Breast epithelium (tissue), 3 donors: ENCODE measurements around the gene SYNE1.

Experiments used
- CTCF ChIP-seq, 3 donors: fragments of 450-650 bp; IDR thresholded peaks; one replicate each; pipeline ENCODE4 v1.5.1; 2016 to 2017; ENCODE audit warnings: antibody characterized with exemption in 3 of 3, mild to moderate bottlenecking in 3 of 3, moderate library complexity in 3 of 3
- POLR2AphosphoS5 ChIP-seq, 3 donors: sonication (generic); formaldehyde crosslinking; IDR thresholded peaks; one replicate each; pipeline ENCODE4 v1.6.1; 2017; ENCODE audit warnings: antibody characterized with exemption in 3 of 3

- no peak for TF ChIP-seq CTCF (IDR thresholded peaks at IDR 0.05)
- no peak for TF ChIP-seq POLR2AphosphoS5 (IDR thresholded peaks at IDR 0.05)
Measured at GRCh38 chr6:152146385-152146784, 490.8 kb downstream of the SYNE1 start.
